HFF-Myc (cell line): Measurements from ENCODE around the gene SEC23A.
"Not testable (repeated sequence)": the region's sequence is repeated elsewhere in the genome, so short reads cannot be mapped to it uniquely, and the experiment has no call there.

Source experiments
- DNase-seq: peaks from one replicate; pipeline ENCODE4 v3.0.0-alpha.2; 2011; ENCODE audit warnings: low read depth; ENCODE audit errors: extremely low read depth
- H3K4me3 ChIP-seq: replicated peaks from 2 replicates; pipeline ENCODE4 v1.5.1; 2011; ENCODE audit warnings: low read depth, mild to moderate bottlenecking, control low read depth, low read length
- TF ChIP-seq, protein P1 (sequence below): IDR thresholded peaks from 2 replicates; pipeline ENCODE4 v1.5.1; 2012; ENCODE audit warnings: mild to moderate bottlenecking, low read depth, low read length, control low read depth; ENCODE audit errors: missing control alignments

Gene SEC23A

DNA sequence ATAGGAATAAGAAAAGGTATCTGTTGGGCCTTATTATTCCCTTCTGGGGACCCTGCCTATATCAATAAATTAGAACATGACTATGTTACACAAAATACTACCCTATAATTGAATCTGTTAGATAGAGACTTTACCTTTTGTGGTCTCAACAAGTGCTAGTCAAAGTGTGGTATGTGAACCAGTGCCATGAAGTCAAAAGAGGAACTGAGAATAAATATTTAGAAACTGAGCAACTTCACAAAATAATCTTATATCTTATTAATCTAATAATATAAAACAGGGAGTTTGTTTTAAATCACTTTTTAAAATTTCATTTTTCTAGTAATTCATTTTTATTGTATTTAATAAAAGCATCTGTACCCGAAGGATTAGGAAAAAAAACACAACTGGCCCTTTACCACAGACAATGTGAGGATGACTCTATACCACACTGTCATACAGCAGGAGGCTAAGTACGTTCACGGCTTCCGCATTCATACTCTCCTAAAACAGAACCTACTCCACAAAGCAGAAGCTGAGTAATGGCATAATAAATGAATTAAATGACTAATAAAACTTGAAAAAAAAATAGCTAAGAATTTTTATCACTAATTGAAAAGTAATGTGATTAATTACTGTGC is 42.1 kb downstream of the SEC23A start:
- no peak for DNase-seq
- no peak overlapping the region for H3K4me3 ChIP-seq
- TF ChIP-seq, protein P1, sequence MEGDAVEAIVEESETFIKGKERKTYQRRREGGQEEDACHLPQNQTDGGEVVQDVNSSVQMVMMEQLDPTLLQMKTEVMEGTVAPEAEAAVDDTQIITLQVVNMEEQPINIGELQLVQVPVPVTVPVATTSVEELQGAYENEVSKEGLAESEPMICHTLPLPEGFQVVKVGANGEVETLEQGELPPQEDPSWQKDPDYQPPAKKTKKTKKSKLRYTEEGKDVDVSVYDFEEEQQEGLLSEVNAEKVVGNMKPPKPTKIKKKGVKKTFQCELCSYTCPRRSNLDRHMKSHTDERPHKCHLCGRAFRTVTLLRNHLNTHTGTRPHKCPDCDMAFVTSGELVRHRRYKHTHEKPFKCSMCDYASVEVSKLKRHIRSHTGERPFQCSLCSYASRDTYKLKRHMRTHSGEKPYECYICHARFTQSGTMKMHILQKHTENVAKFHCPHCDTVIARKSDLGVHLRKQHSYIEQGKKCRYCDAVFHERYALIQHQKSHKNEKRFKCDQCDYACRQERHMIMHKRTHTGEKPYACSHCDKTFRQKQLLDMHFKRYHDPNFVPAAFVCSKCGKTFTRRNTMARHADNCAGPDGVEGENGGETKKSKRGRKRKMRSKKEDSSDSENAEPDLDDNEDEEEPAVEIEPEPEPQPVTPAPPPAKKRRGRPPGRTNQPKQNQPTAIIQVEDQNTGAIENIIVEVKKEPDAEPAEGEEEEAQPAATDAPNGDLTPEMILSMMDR = no peak

DNA sequence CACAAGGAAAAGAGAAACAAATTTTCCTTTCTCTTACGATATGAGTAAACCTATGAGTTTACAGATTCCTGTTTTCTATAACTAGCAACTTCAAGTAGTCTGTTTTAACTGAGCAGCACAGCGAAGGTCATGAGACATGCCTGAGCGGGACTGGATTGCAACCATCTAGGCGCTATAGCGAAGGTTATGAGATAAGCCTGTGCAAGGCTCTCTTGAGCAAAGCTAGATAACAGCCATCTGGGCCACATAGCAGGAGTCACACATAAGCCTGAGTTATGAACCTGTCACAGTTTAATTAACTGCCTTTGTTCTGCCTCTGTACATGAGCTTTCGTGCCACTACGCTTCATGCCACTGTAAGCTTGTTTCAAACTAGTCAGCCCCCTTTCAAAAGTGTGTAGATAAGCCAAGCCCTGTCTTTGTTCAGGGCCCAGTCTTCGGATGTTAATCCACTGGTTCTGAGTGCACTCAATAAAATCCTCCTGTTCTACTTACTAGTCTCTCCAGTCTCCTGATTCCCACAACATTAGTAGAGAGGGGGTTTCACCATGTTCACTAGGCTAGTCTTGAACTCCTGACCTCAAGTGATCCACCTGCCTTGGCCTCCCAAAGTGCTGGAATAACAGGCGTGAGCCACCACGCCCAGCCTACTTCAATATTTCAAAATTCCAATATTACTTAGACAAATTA is 47.1 kb downstream of the SEC23A start:
- no peak overlapping the region for H3K4me3 ChIP-seq
- no peak for DNase-seq
- TF ChIP-seq, protein P1 = no peak

DNA sequence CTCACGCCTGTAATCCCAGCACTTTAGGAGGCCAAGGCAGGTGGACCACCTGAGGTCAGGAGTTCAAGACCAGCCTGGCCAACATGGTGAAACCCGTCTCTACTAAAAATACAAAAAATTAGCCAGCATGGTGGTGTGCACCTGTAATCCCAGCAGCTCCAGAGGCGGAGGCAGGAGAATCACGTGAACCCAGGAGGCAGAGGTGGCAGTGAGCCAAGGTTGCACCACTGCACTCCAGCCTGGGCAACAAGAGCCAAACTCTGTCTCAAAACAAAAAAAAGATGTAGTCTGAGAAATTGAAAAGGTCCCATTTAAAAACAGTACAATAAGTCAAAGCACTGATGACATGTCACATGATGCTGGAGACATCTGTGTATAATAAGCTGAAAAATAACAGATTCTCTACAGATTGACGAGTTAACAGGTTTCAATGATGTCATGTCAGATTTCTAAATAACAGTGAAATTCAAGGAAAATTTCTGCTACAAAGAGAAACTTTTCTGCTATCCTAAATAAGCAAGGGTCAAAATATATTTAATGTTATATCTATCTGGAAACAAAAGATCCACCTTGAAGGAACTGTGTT is 50.1 kb downstream of the SEC23A start:
- DNase-seq, H3K4me3 ChIP-seq: not testable (repeated sequence)

DNA sequence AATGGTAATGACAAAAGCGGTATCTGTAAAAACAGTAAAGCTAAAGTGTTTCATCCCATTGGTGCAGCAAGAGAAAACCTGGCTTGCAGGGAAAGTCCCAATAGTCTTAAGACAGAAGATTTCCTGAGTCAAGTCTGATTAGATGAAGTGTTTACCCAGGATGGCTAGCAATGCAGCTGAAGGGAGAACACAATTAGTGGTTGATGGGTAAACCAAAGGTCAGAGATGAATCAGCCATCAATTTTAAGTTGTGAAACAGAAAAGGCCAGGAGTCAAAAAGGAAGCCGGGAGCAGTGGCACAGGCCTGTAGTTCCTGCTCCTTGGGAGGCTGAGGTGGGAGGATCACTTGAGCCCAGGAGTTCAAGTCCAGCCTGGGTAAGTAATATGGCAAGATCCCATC is 52.6 kb downstream of the SEC23A start:
- no peak overlapping the region for H3K4me3 ChIP-seq
- TF ChIP-seq, protein P1 = no peak
- DNase-seq = peak; percentile 12

DNA sequence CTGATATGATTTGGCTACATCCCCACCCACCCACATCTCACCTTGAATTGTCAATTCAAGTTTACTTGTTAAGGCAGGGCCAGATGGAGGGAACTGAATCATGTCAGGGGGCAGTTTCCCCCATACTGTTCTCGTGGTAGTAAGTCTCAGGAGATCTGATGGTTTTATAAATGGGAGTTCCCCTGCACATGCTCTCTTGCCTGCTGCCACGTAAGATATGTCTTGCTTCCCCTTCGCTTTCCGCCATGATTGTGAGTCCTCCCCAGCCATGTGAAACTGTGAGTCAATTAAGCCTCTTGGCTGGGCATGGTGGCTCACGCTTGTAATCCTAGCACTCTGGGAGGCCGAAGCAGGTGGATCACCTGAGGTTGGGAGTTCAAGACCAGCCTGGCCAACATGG is 57.1 kb downstream of the SEC23A start:
- DNase-seq, H3K4me3 ChIP-seq: not testable (repeated sequence)

DNA sequence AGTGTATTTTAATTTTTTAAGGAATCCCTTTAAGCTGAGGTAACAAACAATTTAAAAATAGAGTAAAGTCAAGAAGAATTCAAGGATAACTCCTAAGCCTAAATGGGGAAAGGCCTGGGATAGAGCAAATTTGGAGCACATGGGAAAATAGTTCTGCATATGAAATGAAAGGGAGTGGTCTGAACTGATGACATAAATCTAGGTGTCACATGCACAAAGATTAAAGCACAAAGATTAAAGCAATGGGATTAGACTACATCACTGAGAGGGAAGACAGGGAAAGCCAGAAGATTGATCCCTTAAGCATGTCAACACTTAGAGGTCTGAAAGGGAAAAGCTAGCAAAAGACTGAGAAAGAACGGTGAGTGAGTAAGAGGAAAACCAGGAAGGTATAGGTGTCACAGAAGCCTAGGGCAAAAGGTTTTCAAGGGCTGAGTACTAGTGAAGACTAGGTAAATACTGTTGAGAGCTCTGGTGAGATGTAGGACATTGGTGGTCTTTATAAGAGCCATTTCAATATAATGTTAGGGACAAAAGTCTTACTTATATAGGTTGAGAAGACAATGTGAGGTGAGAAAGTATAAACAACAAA is 59.6 kb downstream of the SEC23A start:
- TF ChIP-seq, protein P1 = no peak
- DNase-seq = no peak
- H3K4me3 ChIP-seq = no peak overlapping the region

DNA sequence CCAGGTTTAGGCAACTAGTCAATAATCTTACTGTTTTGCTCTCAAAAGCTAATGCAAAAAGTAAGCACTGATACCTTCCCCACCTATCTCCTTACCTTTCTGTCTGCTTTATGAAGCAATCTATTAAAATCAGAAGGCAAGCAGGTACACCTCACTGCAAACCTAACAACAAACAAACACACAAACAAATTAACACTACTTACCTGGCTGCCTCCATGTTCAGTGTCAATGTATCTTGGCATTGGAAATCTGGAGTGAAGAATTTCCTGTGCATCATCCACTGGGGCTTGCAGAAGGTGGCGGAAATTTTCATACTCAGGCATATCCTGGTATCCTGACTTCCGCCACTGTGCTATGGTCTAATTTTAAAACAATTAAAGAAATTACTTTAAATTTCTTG is 62.5 kb downstream of the SEC23A start:
- TF ChIP-seq, protein P1 = no peak
- no peak overlapping the region for H3K4me3 ChIP-seq
- DNase-seq = no peak

DNA sequence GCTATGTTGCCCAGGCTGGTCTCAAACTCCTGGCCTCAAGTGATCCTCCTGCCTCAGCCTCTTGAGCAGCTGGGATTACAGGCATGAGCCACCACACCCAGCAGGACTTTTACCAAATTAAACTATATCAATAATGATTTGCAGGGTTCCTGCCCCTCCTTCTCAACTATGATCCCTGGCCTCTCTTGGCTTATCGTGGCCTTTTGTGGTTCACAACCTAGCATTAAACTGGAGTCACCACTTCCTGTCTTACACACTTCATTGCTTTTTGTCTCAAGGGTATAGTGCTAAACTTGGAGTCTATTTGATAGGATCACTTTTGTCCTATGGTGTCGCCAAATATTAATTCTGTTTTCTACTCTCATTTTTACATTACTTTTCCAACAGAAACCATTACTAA is 64.5 kb downstream of the SEC23A start:
- H3K4me3 ChIP-seq = no peak overlapping the region
- TF ChIP-seq, protein P1 = no peak
- DNase-seq = no peak
